Activated naive CD4-positive, alpha-beta T cell (primary cell): ENCODE measurements around the gene SSC5D.

Source experiments
- DNase-seq, 4 experiments: peaks; one replicate each; lab custom pipeline; 2025; lab: John Stamatoyannopoulos, UW

SSC5D gene

DNA sequence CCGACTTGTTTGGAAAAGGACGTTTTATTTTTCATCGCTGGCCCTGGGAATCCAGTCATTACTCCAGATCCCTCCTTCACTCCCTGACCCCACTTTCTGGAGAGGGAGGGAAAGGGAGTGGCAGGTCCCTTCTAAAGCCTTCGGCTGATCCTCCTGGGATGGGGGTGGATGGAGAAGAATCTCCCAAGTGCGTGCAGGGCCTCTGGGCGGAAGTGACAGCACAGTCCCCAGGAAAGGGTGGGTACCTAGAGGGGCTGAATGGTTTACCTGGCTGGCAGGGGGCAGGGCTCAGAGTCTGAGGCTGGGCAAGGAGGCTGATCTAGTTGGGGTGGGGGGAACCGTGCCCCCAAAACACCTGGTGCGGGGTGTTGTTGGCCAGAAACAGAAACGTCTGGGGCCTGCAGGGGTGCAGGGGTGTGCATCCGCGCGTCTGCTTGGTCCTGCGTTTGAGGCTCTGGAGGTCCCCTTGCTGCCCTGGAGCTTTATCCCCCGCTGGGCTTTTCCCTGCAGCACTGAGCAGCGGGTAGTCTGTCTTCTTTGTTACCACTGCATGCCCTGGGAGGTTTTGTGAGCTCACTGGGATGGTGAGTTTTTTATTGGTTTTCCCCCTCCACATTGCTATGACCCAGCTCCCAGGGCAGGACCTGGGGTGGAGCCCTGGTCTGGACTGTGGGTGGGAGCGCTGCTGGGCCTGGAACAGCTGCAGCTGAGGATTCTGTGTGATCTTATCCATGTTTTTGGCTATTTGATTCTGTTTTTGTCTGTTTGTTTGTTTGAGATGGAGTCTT, 14.8 kb upstream of the SSC5D start:
- DNase-seq = no peak

DNA sequence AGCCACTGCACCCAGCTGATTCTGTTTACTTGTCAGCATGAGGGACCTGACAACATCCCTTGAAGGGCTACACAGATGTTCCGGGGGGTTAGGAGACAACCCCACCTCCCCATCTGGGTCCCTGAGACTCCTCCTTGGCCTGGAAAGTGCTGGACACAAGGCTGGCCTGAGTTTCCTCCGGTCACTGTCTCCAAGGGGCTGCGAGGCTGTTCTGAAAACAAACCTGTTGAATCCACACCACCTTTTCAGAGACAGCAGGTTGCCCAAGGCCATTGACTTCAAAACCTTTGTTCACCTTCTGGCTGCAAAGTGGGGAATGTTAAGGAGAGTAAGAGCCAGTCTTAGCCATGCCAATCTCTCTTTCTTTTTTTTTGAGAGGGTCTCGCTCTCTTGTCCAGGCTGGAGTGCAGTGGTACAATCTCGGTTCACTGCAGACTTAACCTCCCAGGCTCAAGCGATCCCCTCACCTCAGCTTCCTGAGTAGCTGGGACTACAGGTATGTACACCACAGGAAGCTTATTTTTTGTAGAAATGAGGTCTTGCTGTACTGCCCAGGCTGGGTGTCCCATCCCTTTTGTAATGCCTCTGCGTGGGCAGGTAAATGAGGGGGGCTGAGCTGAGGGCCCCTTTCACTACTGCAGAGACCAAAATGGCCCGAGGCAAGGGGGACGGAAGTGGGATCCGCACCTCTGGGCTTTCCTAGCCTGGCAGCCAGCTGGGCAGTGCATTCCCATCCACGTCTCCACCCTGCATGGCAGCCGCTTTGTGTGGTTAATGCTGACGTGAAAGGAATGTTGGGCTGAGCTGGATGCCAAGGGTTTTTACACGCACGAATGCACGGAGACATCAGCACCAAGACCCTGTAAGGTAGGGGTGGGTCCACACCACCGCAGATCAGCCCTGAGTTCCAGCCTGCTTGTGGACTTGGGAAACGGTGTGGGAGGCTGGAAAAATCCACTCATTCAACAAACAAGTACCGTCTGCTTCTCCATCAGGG, 13.7 kb upstream of the SSC5D start:
- no peak for DNase-seq

DNA sequence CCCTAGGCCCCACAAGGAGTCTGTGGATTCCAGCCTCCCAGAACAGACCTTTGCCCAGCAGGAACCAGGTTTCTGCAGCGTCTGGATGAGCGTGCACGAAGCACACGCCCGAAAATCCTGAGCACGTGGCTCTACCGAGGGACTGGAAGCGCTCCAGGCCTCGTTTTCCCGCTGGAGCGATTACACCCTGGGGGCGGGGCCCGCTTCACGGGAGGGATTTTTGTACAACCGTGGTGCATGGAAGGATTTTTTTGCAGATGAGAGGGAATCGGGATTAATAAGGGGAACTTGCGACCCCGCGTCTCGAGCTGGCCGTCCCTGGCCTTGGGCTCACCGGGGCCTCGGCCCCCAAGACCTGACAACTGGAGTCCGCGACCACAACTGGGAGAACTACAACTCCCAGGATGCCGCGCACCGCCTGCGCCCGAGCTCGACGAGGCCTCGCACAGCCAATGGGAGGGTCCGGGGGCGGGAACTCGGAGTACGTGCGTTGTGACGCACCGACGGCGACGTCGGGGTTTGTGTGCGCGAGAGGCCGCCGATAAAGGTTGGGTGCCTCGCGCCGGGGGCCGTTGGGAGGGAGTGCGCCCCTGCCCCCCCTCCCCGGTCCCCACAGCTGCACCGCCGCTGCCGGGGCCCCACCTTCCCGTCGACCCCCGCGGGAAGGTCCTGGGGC, 12.0 kb upstream of the SSC5D start, which contains the start of gene ZNF628:
ZNF628 (plus strand) TSS at position 518 of the 676 bp plus-strand sequence. CDS start 3,294 bp downstream, outside the sequence.
- peak; percentile 90 to 97 (median 92) for DNase-seq

DNA sequence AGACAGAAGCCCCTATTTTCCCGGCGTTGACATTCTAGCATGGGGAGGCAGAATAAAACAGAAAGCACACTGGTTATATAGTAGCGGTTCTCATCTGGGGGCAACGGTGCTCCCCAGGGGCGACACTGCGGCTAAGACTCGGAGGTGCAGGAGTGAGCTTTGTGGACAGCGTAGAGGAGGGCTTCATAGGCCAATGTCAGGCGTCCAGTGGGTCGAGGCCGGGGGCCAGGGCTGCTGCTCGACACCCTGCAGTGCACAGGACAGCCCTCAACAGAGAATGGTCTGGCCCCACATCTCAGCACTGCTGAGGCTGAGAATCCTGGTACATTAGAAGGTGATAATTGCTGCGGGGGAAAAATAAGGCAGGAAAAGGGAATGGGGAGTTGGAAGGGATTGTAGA, 10.3 kb upstream of the SSC5D start:
- no peak for DNase-seq

DNA sequence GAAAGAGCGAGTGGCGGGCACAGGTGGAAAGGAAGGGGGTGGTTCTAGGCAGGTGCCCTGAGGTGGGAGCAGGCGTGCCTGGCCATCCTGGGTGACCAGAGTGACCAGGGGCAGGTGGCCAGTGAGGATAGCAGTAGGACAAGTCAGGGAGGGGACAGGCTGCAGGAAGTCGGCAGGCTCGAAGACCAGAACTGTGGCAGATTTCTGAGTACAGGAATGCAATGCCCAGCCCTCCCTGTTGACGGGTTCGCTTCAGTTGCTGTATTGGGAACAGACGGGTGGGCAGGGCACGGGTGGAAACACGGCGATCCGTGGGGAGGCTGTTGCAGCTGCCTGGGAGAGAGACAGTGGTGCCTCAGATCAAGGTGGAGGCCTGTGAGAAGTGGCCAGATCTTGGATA, 9.9 kb upstream of the SSC5D start:
- no peak for DNase-seq

DNA sequence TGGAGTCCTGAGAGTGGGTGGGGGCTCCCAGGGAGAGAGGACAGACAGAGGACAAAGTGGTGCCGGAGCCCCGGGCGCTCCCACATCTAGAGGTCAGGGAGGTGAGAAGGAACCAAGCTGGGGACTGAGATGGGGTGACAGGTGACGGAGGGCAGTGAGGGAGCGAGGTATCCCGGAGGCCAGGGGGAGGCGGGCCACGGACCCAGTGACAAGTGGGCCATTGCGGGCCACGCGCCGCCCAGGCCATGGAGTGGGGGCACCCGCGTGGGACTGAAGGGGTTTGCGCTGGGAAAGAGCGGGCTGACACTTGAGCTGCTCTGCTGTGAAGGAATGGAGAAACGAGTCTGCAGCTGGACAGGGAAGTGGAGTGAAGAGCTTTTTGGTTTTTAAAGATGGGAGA, 9.2 kb upstream of the SSC5D start:
- no peak for DNase-seq

DNA sequence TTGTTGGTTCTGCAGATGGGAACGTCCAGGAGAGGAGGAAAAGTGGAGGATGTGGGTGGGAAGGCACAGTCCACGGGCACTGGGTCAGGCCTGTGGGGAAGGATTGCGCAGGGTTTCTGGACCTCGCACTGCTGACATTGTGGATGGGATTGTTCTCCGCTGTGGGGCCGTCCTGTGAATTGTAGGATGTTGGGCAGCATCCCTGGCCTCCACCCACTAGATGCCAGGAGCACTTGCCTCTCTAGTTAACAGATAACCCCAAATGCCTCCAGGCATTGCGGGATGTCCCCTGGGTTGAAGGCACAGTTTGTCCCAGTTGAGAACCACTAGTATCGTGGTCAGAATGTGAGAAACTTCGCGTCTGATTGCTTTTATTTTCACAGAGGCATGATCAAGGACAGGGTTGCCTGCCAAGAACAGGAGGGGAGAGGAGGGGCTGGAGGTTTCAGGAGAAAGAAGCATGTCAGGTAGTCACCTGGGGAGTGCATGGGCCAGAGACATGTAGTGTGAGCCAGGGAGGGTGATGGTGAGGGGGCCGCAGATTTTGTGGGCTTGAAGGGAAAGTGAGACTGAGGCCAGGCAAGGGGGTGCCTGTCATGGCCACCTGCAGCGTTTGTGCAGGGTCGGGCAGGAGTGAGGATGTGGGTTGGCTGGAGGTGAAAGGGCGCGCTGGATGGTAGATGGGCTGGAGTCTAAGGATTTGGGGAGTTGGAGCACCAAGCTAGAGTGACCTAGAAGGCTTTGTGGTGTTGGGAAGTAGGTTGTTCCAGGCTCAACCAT, 8.6 kb upstream of the SSC5D start:
- no peak for DNase-seq

DNA sequence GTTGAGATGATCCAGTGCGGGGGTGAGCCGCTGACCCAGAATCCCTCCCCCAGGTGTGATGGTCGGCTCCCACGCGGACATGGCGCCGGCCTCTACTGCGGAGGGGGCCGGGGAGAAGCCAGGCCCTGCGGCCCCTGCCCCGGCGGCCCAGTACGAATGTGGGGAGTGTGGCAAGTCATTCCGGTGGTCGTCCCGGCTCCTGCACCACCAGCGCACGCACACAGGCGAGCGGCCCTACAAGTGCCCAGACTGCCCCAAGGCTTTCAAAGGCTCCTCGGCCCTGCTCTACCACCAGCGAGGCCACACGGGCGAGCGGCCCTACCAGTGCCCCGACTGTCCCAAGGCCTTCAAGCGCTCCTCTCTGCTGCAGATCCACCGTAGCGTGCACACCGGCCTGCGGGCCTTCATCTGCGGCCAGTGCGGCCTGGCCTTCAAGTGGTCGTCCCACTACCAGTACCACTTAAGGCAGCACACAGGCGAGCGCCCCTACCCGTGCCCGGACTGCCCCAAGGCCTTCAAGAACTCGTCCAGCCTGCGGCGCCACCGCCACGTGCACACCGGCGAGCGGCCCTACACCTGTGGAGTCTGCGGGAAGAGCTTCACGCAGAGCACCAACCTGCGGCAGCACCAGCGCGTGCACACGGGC, 7.0 kb upstream of the SSC5D start:
- no peak for DNase-seq

DNA sequence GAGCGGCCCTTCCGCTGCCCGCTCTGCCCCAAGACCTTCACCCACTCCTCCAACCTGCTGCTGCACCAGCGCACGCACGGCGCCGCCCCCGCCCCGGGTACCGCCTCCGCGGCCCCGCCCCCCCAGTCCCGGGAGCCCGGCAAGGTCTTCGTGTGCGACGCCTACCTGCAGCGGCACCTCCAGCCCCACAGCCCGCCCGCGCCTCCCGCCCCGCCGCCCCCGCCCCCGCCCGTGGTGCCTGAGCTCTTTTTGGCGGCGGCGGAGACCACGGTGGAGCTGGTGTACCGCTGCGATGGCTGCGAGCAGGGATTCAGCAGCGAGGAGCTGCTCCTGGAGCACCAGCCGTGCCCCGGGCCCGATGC, 6.5 kb upstream of the SSC5D start:
- no peak for DNase-seq

DNA sequence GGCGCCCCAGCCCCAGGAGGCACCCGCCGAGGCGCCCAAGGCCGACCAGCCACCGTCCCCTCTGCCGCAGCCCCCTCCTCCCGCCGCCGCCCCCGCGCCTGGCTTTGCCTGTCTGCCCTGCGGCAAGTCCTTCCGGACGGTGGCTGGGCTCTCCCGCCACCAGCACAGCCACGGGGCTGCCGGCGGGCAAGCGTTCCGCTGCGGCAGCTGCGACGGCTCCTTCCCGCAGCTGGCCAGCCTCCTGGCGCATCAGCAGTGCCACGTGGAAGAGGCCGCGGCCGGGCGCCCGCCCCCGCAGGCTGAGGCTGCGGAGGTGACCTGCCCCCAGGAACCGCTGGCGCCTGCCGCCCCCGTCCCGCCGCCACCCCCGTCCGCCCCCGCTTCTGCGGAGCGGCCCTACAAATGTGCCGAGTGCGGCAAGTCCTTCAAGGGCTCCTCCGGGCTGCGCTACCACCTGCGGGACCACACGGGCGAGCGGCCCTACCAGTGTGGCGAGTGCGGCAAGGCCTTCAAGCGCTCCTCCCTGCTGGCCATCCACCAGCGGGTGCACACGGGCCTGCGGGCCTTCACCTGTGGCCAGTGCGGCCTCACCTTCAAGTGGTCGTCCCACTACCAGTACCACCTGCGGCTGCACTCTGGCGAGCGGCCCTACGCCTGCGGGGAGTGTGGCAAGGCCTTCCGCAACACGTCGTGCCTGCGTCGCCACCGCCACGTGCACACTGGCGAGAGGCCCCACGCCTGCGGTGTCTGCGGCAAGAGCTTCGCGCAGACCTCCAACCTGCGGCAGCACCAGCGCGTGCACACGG, 5.9 kb upstream of the SSC5D start:
- no peak for DNase-seq

DNA sequence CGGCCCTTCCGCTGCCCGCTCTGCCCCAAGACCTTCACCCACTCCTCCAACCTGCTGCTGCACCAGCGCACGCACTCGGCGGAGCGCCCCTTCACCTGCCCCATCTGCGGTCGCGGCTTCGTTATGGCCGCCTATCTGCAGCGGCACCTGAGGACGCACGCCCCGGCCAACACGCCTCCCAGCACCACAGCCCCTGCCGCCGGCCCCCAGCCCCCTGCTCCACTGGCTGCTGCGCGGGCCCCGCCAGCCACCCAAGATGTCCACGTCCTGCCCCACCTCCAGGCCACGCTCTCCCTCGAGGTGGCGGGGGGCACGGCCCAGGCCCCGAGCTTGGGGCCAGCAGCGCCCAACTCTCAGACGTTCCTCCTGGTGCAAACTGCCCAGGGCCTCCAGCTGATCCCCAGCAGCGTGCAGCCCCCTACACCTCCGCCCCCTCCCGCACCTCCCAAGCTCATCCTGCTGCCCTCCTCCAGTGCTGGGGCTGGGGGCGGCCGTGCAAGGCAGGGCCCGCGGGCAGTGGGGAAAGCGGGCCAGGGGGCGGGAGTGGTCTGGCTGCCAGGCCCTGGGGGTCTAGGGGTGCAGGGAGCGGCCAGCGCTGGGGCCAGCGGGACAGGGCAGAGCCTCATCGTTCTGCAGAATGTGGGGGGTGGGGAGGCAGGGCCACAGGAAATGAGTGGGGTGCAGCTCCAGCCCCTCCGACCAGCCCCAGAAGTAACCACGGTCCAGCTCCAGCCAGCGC, 5.1 kb upstream of the SSC5D start:
- no peak for DNase-seq

DNA sequence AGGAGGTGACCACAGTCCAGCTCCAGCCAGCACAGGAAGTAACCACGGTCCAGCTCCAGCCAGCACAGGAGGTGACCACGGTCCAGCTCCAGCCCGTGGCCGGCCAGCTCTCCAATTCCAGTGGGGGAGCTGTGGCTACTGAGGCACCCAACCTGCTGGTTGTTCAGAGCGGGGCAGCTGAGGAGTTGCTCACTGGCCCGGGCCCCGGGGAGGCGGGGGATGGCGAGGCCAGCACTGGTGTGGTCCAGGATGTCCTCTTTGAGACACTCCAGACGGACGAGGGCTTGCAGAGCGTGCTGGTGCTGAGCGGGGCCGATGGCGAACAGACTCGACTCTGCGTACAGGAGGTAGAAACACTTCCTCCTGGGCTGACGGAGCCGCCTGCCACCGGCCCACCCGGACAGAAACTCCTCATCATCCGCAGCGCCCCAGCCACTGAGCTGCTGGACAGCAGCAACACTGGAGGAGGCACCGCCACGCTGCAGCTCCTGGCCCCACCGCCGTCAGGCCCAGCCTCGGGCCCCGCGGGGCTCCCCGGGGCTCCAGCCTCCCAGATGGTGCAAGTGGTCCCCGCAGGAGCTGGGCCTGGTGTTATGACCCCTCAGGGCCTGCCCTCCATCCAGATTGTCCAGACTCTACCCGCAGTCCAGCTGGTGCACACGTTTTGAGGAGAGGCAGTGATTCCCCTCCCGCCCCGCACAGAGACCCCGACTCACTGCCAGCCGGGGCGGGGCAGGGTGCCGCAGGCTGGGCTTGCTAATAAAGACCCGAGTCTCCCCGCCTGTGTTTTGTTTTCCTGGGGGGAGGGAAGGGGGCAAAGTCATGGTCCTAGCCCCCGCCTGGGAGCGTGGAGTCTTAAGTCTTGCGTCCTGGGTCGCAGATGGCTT, 4.3 kb upstream of the SSC5D start:
- DNase-seq = no peak

DNA sequence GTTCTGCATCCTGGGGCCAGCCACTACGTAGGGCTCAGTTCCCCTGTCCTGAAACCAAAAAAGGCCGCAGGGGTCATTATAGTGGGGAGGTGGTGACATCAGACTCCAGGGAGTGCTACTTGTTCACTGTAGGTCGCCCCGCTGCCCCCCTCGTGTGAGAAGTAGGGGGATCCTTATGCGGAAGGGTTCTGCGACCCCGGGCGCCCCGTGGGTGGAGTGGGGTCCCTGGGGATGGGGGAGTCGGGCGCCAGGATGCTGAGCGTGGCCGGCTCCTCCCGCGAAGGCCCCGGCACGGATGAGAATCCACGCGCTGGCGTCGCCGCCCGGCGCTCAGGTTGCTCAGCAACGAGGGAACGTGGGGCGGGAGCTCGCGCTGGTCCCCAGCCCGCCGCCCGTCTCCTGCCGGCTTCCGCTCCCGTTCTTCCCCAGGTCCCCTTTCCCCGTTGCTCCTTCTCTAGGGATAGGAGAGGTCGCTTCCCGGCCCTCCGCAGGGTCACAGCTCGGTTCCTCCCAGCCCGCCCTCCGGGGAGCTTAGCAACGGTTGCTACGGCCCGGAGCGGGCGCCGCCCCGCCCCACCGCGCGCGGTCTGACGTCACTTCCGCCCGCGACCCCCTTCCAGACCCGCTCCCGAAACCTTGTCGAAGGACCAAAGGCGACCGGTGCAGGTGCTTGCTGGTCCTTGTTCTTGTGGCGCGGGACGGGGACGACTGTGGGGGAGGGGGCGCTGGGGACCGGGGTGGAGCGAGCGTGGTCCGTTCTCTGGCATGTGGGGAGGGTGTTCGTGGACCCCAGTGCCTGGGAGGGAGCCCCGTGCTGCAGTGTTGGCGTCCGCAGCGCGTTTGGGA, 3.4 kb upstream of the SSC5D start, which contains the start of gene NAT14:
NAT14 (plus strand) TSS at position 596 of the 846 bp plus-strand sequence. CDS start 521 bp downstream, outside the sequence.
- peak; percentile 29 to 62 (median 44) for DNase-seq

DNA sequence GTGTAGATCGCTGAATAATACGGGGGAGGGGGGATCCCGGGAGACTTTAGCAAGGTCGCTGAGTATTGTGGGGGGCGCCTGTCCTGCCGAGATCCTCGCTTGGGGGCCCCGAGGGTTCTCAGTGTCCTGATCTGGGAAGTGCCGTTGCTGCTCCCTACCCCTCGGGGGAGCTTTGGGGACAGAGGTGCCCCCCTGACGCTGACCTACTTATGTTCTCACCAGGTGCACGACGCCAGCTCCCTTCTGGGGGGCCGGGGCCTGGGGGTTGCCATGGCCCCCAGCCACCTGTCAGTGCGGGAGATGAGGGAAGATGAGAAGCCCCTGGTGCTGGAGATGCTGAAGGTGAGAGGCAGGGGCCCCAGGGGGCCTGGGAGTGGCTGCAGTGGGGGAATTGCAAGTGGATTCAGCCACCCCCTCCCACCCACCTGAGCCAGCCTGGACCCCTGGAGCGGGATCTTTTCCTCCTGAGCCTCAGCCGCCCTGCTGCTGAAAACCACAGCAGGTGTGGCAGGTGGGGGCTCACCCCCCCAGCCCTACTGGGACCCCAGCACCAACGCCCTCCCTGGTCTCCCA, 2.7 kb upstream of the SSC5D start:
- no peak for DNase-seq

DNA sequence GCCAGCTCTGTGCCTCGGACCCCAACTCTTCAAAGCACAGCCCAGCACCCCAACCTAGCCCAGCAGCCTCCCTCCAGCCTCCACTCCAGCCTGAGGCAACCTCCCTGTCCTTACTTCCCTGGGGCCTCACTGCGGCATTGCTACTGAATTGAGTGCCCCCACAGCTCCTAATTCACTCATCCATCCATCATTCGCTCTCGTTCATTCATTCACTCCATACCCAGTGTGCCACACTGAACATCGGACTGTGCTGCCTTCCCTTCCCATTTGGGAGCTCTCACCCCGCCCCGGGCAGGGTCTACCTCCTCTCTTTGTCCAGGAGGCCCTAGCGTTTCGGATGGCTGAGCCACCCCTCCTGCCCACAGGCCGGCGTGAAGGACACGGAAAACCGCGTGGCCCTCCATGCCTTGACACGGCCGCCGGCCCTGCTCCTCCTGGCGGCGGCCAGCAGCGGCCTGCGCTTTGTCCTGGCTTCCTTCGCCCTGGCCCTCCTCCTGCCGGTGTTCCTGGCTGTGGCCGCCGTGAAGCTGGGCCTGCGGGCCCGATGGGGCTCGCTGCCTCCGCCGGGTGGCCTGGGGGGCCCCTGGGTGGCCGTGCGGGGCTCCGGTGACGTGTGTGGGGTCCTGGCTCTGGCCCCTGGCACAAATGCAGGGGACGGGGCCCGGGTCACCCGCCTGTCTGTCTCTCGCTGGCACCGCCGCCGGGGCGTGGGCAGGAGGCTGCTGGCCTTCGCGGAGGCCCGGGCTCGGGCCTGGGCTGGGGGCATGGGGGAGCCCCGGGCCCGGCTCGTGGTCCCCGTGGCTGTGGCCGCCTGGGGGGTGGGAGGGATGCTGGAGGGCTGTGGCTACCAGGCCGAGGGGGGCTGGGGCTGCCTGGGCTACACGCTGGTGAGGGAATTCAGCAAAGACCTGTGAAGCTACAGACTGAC, 1.9 kb upstream of the SSC5D start:
- DNase-seq = no peak
